SK-N-SH (cell line): ENCODE data around the gene ERICH6.

Source experiments
- CTCF ChIP-seq: fragments of 200-600 bp; sonication (generic); IDR thresholded peaks from 2 replicates; pipeline ENCODE4 v1.6.1; 2017; ENCODE audit warnings: antibody characterized with exemption, mild to moderate bottlenecking, moderate library complexity
- POLR2AphosphoS5 ChIP-seq: IDR thresholded peaks from 2 replicates; pipeline ENCODE4 v1.6.1; 2012; ENCODE audit warnings: low read depth, low read length
- RFX5 ChIP-seq: IDR thresholded peaks from 2 replicates; pipeline ENCODE4 v1.6.1; 2012; ENCODE audit warnings: mild to moderate bottlenecking, improper control_type of control experiment, low read length

GRCh38 chr3:150734795-150735119 is 31.0 kb upstream of the ERICH6 start:
- TF ChIP-seq CTCF (no peak), POLR2AphosphoS5 (no peak), RFX5 (no peak)
